ENCODE measurements around the gene RLBP1.
A peak's percentile ranks its signal among the peaks of the same experiment; 100 is the strongest.
"Not testable (repeated sequence)": the region's sequence is repeated elsewhere in the genome, so short reads cannot be mapped to it uniquely, and the experiment has no call there.

The RLBP1 gene
- 0 reads per million in 2 donors for total RNA-seq

GRCh38 chr15:89221543-89221942 lies at the start of gene RLBP1:
Gene RLBP1, minus strand, starts transcription at chr15:89221579. Its CDS starts 2,604 bp downstream, at chr15:89218975.
- no peak for DNase-seq

DNA sequence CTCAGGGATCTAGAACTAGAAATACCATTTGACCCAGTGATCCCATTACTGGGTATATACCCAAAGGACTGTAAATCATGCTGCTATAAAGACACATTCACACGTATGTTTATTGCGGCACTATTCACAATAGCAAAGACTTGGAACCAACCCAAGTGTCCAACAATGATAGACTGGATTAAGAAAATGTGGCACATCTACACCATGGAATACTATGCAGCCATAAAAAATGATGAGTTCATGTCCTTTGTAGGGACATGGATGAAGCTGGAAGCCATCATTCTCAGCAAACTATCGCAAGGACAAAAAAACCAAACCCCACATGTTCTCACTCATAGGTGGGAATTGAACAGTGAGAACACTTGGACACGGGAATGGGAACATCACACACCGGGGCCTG lies 28.8 kb upstream of the RLBP1 start:
- not testable (repeated sequence) for DNase-seq

- no peak for DNase-seq
These were observed 27.2 kb upstream of the RLBP1 start for GRCh38 chr15:89248584-89248983.

DNA sequence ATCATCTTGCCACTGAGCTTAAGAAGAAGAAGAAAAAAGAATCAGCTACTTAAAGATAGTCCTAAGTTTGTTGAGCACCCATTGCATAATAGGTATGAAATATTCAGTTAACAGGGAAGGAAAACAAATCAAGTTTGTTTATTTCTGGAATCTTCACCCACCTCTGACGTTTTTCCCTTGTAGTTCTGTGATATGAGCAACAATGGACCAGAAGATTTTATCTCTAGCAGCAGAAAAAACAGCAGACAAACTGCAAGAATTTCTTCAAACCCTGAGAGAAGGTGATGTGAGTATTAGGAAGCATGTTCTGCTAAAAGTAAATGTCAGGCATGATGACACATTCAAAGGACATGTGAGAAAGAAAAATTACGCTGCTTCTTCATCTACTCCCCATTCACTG lies 26.1 kb upstream of the RLBP1 start:
- no peak for DNase-seq

DNA sequence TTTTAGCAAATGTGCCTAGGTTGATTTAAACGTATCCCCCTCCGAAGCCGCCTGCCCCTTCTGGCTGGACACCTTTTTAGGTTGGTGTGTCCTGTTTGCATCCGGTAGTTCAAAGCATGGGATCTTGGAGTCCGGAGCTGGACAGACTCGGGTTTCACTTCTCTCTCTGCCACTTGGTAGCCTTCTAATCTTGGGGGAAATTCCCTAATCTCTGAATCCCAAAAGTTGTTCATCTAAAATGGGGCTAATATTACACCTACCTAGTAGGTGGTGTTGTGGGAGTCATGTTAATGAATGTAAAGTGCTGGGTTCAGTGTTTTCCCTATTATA lies 23.2 kb upstream of the RLBP1 start:
- no peak for DNase-seq

DNA sequence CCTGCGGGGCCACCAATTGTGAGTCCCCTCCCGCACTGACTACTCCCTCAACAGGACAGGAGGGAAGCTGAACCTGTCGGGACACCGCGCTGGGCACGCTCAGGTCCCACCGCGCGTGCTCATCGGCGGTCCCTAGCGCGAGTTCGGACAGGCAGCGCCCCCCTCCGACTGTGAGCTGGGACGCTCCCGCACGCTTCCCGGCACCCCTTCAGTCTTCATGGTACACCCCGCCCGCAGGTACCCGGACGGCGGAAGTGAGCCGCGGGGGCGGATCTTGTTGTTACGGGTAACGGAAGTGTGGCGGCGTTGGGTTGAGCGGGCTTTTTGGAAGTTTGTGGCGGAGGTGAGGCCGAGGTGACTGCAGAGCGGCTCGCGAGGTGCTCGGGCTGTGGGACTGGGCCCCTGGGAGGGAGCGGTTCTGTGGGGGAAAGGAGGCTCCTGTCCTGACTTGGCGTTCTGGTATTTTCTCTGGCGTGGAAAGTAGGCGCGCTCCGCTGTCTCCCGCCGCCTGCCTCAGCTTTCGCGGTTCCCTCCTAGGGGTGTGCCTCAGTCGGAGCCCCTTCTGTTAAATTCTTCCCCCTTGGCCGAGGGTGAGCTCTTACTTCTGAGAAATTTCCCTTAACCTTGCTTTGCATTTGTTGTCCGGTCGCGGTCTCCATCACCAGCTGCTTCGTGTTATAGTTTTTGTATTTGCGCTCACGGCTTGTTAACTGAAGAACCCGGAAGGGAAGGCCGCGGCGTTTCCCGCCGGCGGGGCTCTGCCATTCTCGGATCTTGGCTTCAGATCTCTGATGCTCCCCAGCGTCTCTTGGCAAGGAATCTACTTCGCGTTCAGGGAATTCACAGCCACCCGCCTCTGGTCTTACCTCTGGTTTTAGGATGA lies 22.6 kb upstream of the RLBP1 start, which contains the start of gene FANCI:
Gene FANCI (plus strand): TSS at position 289 of the 883 bp plus-strand sequence. CDS start 3,669 bp downstream, outside the sequence.
- peak; percentile 96 for DNase-seq

DNA sequence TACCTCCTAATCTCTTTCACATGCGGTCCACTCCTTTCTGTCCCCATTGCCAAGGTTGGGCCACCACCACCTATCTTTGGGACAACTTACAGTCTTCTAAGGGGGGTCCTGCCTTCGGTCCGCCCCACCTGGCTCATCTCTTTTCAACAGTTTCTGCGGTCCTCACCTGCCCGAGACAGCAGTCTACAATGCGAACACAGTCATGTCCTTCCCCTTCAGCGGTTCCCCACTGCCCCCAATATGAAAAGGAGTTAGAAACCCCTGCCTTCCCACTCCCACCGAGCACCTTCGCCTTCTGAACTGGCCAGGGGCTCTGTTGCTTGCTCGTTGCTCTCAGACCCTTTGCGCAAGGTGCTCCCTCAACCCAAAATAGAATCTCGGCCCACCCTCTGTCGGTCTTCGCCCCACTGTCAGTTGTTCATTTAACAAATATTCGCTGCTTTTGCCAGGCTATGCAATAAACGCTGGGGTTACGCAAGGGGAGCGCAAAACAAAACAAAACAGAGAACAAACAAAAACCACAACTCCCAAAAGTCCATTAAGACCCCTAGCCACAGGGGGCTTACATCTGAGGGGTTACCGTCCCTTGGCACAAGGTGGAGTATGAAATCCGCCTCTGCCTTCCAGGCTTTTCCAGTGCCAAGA lies 21.8 kb upstream of the RLBP1 start:
- DNase-seq, result no peak

- DNase-seq, result not testable (repeated sequence)
These were observed 18.8 kb upstream of the RLBP1 start for GRCh38 chr15:89239883-89240810.

- no peak for DNase-seq
These were observed 10.5 kb upstream of the RLBP1 start for GRCh38 chr15:89231832-89232231.

DNA sequence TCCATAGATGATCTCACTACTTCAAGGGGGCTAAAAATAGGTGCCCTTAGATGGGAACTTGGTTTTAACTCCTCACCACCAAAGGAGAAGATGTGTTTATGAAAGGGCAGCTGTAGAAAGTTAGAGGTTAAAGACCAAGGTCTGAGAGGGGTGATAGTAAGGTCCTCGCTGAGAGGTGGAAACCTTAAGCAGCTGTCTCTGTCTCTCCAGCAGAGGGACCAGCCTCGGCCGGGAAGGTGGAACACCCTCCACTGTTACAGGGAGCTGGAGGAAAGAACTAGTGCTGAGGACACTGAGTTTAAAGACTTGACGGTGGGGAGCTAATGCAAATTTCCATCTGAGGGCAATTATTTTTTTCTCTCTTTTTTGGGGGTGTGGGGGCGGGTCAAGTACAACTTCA lies 8.9 kb upstream of the RLBP1 start:
- DNase-seq, result no peak

GRCh38 chr15:89227425-89227824 lies 6.0 kb upstream of the RLBP1 start:
- DNase-seq, result no peak

GRCh38 chr15:89226359-89227221 lies 5.2 kb upstream of the RLBP1 start:
- no peak for DNase-seq

DNA sequence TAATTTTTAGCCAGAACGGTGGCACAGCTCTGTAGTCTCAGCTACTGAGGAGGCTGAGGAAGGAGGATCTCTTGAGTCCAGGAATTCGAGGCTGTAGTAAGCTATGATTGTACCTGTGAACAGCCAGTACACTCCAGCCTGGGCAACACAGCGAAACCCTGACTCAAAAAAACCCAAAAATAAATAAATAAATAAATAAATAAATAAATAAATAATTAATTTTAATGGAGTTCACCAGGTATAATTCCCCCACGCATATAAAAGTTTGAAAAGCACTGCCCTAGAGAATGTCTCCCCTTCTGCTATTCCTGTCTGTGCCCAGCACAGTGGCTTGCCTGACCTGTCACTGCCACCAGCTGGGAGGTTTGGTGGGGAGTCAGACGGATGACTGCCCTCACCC lies 4.2 kb upstream of the RLBP1 start:
- no peak for DNase-seq

DNA sequence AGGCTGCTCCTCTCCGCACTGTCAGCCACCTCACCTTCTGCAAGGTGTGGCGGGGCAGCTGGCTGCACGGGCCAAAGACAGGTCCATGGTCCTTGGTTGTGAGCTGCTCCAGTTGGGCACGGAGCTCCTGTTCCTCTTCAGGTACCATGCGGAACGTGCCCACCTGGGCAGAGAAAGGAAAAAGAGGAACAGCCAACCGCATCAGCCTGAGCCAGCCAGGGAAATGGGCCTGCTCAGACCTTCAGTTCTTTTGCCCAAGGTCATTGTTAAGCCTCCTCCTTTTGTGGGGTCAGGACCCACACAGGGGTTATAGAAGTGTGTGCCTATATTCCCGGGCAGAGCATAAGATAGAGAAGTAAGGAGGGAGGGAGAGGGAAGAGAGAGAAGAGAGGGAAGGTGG lies 2.8 kb downstream of the RLBP1 start:
- no peak for DNase-seq

- DNase-seq, result no peak
These were observed 3.5 kb downstream of the RLBP1 start for GRCh38 chr15:89217686-89218376.

DNA sequence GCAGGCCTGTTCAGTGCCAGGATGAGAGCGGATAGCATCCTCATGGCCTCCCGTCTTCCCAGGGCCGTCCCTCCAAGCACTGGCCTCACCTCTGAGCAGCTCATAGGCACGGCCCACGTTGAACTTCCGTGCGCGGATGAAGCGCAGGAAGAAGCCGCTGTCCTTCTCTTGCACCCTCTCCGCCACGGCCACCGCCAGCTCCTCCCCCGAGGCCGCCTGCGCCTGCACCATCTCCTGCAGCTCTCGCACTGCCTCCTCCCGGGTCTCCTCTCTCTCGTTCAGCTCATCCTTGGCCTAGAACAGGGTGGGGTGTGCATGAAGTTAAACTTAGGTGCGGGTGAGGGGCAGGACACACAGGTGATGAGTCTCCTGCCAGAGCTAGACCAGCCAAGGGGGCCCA lies 4.3 kb downstream of the RLBP1 start:
- DNase-seq, result no peak

GRCh38 chr15:89215627-89216026 lies 5.8 kb downstream of the RLBP1 start:
- no peak for DNase-seq

GRCh38 chr15:89211678-89212170 lies 9.7 kb downstream of the RLBP1 start:
- no peak for DNase-seq

DNA sequence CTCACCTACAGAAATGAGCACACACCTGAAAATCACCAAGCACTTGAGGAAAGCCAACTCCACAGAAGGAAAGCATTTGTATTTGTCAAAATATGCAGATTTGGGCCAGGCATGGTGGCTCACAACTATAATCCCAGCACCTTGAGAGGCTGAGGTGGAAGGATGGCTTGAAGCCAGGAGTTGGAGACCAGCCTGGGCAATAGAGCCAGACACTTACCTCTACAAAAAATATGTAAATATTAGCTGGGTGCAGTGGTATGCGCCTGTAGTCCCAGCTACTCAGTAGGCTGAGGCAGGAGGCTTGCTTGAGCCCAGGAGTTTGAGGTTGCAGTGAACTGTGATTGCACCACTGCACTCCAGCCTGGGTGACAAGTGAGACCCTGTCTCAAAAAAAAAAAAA lies 12.3 kb downstream of the RLBP1 start:
- DNase-seq, result no peak

DNA sequence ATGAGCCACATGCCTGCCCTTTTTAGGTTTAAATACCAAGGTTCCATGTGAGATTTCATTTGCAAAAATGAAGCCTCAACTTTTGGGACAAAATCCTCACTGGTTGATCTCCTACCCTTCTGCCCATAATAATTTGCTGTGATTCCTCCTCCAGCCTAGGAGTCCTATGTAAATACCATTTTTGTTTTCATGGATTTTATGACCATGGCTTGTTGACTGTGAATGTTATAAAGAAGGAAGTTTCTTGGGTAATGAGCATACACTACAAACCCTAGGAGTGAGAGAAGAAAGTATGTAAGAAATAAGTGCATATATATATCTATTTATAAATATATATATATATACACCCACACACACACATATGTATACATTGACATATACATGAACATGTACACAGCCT lies 13.1 kb downstream of the RLBP1 start:
- no peak for DNase-seq

- peak; percentile 65 for DNase-seq
These were observed 14.5 kb downstream of the RLBP1 start for GRCh38 chr15:89206908-89207331.

Data from T-helper 9 cell (primary cell).